Upper lobe of left lung (tissue), 6 donors: ENCODE results near the gene PMF1. TPM values are rescaled to one million over a fixed set of nuclear protein-coding genes. Genes with fewer than 3 reads are reported as not detected.

Experiments
- ATAC-seq, 2 donors: fragments of 200-7000 bp; cut with Tn5 transposase; one replicate each; pipeline ENCODE4 v1.9.1; 2022; ENCODE audit warnings: mild to moderate bottlenecking in 2 of 2, moderate library complexity in 2 of 2; ENCODE audit not compliant: low FRiP score in 2 of 2
- DNase-seq, 2 donors: peaks; one replicate each; pipeline ENCODE4 v3.0.0-alpha.2; 2019 to 2020
- H3K27ac ChIP-seq, 4 donors: fragments of 200-600 bp; sonication (generic); one replicate each; pipeline ENCODE4 v1.5.1; 2016 to 2019
- H3K27me3 ChIP-seq, 4 donors: fragments of 200-600 bp; sonication (generic); one replicate each; pipeline ENCODE4 v1.5.1; 2017 to 2019
- H3K36me3 ChIP-seq, 4 donors: fragments of 200-600 bp; sonication (generic); one replicate each; pipeline ENCODE4 v1.5.1; 2016 to 2019
- H3K4me1 ChIP-seq, 4 donors: fragments of 200-600 bp; sonication (generic); one replicate each; pipeline ENCODE4 v1.5.1; 2018 to 2019
- H3K4me3 ChIP-seq, 4 donors: fragments of 200-600 bp; sonication (generic); one replicate each; pipeline ENCODE4 v1.5.1; 2017 to 2019; ENCODE audit warnings: mild to moderate bottlenecking in 2 of 4, moderate library complexity in 1 of 4
- H3K9me3 ChIP-seq, 4 donors: fragments of 200-600 bp; sonication (generic); one replicate each; pipeline ENCODE4 v1.5.1; 2018 to 2019
- CTCF ChIP-seq, 6 experiments: fragments of 450-650 bp in 4 of 6; fragments of 200-600 bp in 2 of 6; sonication (generic) in 2 of 6; IDR thresholded peaks; one replicate each; pipeline ENCODE4 v1.5.1; 2016 to 2019; ENCODE audit warnings: antibody characterized with exemption in 6 of 6
- EP300 ChIP-seq, 4 donors: sonication (generic); formaldehyde crosslinking; IDR thresholded peaks; one replicate each; pipeline ENCODE4 v1.5.1; 2017; ENCODE audit warnings: antibody characterized with exemption in 4 of 4, control low read depth in 2 of 4
- POLR2A ChIP-seq, 4 donors: fragments of 450-650 bp; IDR thresholded peaks; one replicate each; pipeline ENCODE4 v1.5.1; 2016 to 2017; ENCODE audit warnings: antibody characterized with exemption in 4 of 4, mild to moderate bottlenecking in 2 of 4
- POLR2AphosphoS5 ChIP-seq, 2 donors: sonication (generic); formaldehyde crosslinking; IDR thresholded peaks; one replicate each; pipeline ENCODE4 v1.5.1; 2017; ENCODE audit warnings: antibody characterized with exemption in 2 of 2
- WGBS, 2 donors: methylation state at CpG; one replicate each; pipeline ENCODE4 v1.1.5; 2017 to 2018; 5-methylcytosine and 5-hydroxymethylcytosine counted together
- total RNA-seq, 6 donors: library from RNA; depleted of rRNA in 4 of 6; stranded (reverse); fragments of >200 nt in 4 of 6; gene quantifications; one replicate each; pipeline versions ENCODE4 v1.1.0 to v1.2.1, GENCODE V29; 2016 to 2021
- donor health status: DM: no; HTN: no; CAD: no; lungs with moderate emphysema.
- donor health status: DM: no; HTN: yes; CAD: no; lungs with severe emphysema.

PMF1 gene
- total RNA-seq, 6 donors from 2014 or later, result 46.1 to 88.2 (median 66.6) TPM

DNA sequence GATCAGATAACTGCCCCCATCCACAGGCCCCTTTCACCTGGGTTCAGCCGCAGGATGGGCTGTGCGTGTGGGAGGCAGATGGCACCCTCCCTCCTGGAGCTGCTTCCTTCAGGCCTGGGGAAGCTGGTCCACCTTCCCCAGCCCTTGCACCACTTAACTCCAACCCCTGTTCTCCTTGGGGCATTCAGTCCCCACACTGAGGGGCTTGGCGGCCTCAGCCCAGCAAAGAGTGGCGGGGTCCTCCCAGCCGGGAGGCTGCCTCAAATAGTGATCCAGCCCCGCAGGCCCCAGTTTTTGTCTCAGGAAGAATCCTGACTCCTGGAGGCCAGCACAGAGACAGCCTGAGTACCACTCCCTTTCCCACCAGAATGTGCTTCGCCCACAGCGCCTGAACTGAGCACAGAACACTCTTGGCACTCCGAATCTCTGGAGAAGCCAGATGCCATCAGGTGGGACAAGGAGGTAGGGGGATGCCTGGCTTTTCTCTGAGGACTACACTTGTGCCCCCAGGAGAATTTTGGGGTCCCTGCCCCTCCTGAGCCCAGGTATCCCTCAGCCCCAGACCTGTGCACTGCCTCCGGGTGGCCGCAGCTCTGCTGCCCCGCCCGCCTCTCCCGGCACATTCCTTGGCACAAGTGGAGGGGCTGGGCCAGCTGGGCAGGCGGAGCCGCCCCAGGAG is 34.1 kb downstream of the PMF1 start:
- peak in 1 of 2 donors; percentile 84 for DNase-seq
- TF ChIP-seq EP300 (IDR thresholded peaks at IDR 0.05) (no peak), POLR2AphosphoS5 (IDR thresholded peaks at IDR 0.05) (no peak), CTCF (IDR thresholded peaks at IDR 0.05) (no peak), POLR2A (IDR thresholded peaks at IDR 0.05) (no peak)
- WGBS, 2 donors, result 57 to 71% methylated on average over 7 to 16 of the region's 16 CpGs
- ATAC-seq, result peak in 1 of 2 donors; percentile 52
- H3K36me3 ChIP-seq, result peaks cover 22 to 44% (median 30%) of the 10 kb centered on the region in 4 donors
- no peak overlapping the region for H3K4me3 ChIP-seq
- peaks cover 0 to 8% (median 0%) of the 10 kb centered on the region in 4 donors for H3K27me3 ChIP-seq
- H3K27ac ChIP-seq, result no peak overlapping the region
- H3K9me3 ChIP-seq, result no peaks in the 10 kb centered on the region
- H3K4me1 ChIP-seq, result peaks cover 14 to 35% (median 32%) of the 10 kb centered on the region in 4 donors

DNA sequence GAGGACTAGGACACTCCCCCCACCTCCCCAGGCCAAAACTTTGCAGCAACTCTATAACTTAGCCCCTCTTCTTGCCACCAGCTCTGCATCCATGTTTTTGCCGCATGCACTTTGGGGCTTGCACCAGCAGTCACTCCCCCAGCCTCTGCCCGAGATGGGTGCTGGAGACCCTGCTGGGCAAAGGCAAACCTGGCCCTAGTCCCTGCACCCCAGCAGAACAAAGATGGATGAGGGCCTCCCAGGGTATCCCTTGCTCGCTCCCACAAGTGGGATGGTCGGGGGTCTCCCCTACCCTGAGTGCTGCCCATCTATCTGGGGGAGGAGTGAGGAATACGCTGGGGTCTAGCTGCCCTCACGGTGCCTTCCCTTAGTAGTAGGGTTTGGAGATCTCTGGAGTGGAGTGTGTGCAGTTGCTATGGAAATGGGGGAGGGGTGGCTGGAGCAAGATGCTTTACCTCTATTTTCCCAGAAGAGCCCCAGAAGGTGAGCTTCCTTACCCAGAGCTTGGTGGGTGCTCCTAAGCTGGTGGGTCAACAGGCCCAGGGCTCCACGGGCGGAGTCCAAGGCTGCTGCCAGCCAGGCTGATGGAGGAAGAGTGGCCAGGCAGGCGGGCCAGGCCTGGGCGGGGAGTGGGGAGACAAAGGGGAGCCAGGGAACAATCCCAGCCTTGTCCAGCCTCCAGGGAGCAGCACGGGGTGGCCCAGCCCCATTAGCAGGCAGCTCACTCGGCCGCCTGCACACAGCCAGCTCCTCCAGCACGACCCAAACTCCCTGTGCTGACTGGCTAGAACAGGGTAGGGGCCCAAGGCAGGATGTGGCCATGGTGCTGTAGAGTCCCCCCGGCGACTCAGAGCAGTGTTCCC is 34.9 kb downstream of the PMF1 start, which contains the start of gene PAQR6:
PAQR6 (minus strand) TSS at position 597 of the 863 bp plus-strand sequence. CDS start 1,325 bp downstream, outside the sequence.
- peaks cover 30 to 45% (median 37%) of the 10 kb centered on the region in 4 donors for H3K36me3 ChIP-seq
- peaks cover 18 to 37% (median 33%) of the 10 kb centered on the region in 4 donors for H3K4me1 ChIP-seq
- H3K4me3 ChIP-seq, result no peak within 1 kb of the TSS
- no peak within 1 kb of the TSS for H3K27ac ChIP-seq
- H3K9me3 ChIP-seq, result no peaks in the 10 kb centered on the region
- DNase-seq (peak in 1 of 2 donors; percentile 79), ATAC-seq (peak in 1 of 2 donors; percentile 3)
- 53 to 59% methylated on average over 14 to 16 of the region's 16 CpGs for WGBS, 2 donors
- no peak for TF ChIP-seq EP300 (IDR thresholded peaks at IDR 0.05)
- TF ChIP-seq POLR2AphosphoS5 (IDR thresholded peaks at IDR 0.05), result no peak
- TF ChIP-seq CTCF (IDR thresholded peaks at IDR 0.05), result no peak
- H3K27me3 ChIP-seq, result peaks cover 0 to 8% (median 0%) of the 10 kb centered on the region in 4 donors

DNA sequence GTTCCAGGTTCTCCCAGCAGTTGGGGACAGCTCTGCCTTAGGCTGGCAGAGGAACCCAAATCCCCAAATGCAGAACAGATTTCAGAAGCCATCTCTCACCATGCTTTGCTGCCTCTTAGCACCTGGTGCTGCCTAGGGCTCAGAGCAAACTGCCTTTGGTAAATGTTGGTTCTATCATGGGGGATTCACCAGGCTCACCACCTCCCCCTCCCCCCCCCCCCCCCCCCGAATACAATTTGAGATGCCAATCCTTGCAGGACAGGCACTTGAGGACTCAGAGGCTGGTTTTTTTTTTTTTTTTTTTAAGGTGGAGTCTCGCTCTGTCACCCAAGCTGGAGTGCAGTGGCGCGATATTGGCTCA is 35.5 kb downstream of the PMF1 start:
- Histone ChIP-seq H3K9me3 (no peaks in the 10 kb centered on the region), H3K4me3 (no peak overlapping the region), H3K27me3 (peaks cover 0 to 8% (median 0%) of the 10 kb centered on the region in 4 donors), H3K27ac (no peak overlapping the region), H3K4me1 (peaks cover 18 to 37% (median 33%) of the 10 kb centered on the region in 4 donors), H3K36me3 (peaks cover 33 to 51% (median 42%) of the 10 kb centered on the region in 4 donors)
- 58 to 89% methylated on average over 4 of the region's 4 CpGs for WGBS, 2 donors
- no peak for ATAC-seq
- no peak for DNase-seq
- TF ChIP-seq POLR2AphosphoS5 (IDR thresholded peaks at IDR 0.05), result no peak
- no peak for TF ChIP-seq CTCF (IDR thresholded peaks at IDR 0.05)
- TF ChIP-seq POLR2A (IDR thresholded peaks at IDR 0.05), result no peak
- TF ChIP-seq EP300 (IDR thresholded peaks at IDR 0.05), result no peak

- ATAC-seq (no peak), DNase-seq (peak in 1 of 2 donors; percentile 46)
- TF ChIP-seq EP300 (IDR thresholded peaks at IDR 0.05), result no peak
- no peak for TF ChIP-seq CTCF (IDR thresholded peaks at IDR 0.05)
- TF ChIP-seq POLR2A (IDR thresholded peaks at IDR 0.05), result no peak
- TF ChIP-seq POLR2AphosphoS5 (IDR thresholded peaks at IDR 0.05), result no peak
- H3K4me3 ChIP-seq, result no peak overlapping the region
- no peak overlapping the region for H3K27ac ChIP-seq
- H3K4me1 ChIP-seq, result peaks cover 18 to 37% (median 33%) of the 10 kb centered on the region in 4 donors
- H3K36me3 ChIP-seq, result peaks cover 33 to 59% (median 51%) of the 10 kb centered on the region in 4 donors
- peaks cover 0 to 8% (median 0%) of the 10 kb centered on the region in 4 donors for H3K27me3 ChIP-seq
- H3K9me3 ChIP-seq, result no peaks in the 10 kb centered on the region
- WGBS, 2 donors, result 82 to 94% methylated on average over 4 to 5 of the region's 5 CpGs
Measured at GRCh38 chr1:156249593-156249992, 36.8 kb downstream of the PMF1 start.
